ENCODE data around the gene UGT3A2.

The UGT3A2 gene

GRCh38 chr5:35999547-35999946 lies 67.1 kb downstream of the UGT3A2 start:
- no peak for DNase-seq

DNA sequence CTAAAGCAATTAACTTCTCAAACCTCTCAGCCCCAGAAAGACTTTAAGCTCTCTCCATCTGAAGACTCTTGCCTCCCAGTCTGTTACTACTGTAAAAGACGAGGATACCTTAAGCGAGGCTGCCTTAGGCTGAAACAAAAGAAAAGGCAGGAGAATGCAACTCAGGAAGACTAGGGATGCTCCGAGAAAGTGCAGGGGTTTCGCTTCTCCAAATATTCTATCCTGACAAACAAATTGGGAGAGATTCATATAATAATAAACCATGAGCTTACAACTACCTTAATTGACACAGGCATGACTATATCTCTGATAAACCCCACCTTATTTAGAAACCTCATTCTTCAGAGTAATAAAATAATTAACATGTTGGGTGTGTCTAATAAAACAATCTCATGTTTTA lies 70.6 kb downstream of the UGT3A2 start:
- no peak for DNase-seq

DNA sequence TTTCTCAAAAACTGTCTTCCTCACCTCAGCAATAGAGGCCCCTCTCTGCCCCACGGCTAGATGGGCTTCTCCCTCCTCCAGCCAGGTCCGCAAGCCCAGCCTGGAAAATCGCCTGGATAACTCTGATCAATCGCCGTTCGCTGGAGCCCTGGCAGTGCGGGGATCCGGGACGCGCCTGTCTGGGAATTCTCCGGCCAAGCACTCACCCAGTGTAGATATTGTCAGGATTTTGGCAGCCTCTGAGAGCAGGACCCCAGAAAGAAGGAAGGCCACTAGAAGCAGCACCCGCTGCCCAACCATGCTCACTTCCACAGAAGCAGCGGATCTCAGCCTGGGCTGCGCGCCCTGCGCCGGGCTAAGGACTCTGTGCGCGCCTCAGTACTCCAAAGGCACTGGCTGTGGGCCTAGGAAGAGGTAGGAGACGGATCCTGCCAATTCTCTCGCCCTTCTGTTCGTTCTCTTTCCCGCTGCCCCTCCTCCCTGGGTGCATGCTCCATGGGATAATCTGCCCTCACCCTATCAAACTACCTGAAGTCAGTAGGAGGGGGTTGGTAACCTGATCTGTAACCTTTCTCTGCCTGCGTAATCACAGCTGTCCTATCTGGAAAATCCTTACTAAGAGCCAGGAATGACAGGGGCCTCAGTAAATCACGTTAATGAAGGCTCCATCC lies 75.6 kb downstream of the UGT3A2 start, which contains the start of gene UGT3A1:
Gene UGT3A1 (minus strand): TSS at position 450 of the 671 bp plus-strand sequence. CDS start 150 bp downstream, at position 300.
- no peak for DNase-seq

- DNase-seq: no peak
Observed at GRCh38 chr5:35990520-35990919, 76.2 kb downstream of the UGT3A2 start.

- no peak for DNase-seq
Observed at GRCh38 chr5:35988529-35988928, 78.2 kb downstream of the UGT3A2 start.

- no peak for DNase-seq
Observed at GRCh38 chr5:35987776-35988175, 78.9 kb downstream of the UGT3A2 start.

Measured in NCI-H510A treated with DMSO at 0.1 percent for 48 hours (cell line).